Tibial nerve (tissue), 4 donors: Measurements from ENCODE around the gene WASHC4.

ENCODE experiments used
- EP300 ChIP-seq, 2 donors: sonication (generic); formaldehyde crosslinking; IDR thresholded peaks; one replicate each; pipeline ENCODE4 v1.6.1; 2017; ENCODE audit warnings: antibody characterized with exemption in 2 of 2, mild to moderate bottlenecking in 1 of 2
- POLR2A ChIP-seq, 2 donors: fragments of 450-650 bp; IDR thresholded peaks; one replicate each; pipeline ENCODE4 v1.6.1; 2017; ENCODE audit warnings: antibody characterized with exemption in 2 of 2, mild to moderate bottlenecking in 2 of 2, moderate library complexity in 2 of 2
- TF ChIP-seq, protein P1 (sequence below), 5 experiments: fragments of 200-600 bp in 3 of 5; fragments of 450-650 bp in 2 of 5; sonication (generic) in 3 of 5; IDR thresholded peaks; one replicate each; pipeline ENCODE4 v1.5.1; 2016 to 2019; ENCODE audit warnings: antibody characterized with exemption in 5 of 5, mild to moderate bottlenecking in 3 of 5, moderate library complexity in 2 of 5

DNA sequence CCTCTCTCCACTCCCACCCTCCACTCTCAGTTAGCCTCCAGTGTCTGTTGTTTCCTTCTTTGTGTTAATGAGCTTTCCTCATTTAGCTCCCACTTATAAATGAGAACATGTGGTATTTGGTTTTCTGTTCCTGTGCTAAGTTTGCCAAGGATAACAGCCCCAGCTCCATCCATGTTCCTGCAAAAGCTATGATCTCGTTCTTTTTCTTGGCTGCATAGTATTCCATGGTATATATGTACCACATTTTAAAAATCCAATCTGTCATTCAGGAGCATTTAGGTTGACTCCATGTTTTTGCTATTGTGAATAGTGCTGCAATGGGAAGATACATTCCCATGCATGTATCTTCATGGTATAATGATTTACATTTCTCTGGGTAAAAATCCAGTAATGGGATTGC, 2.8 kb upstream of the WASHC4 start:
- TF ChIP-seq, protein P1, sequence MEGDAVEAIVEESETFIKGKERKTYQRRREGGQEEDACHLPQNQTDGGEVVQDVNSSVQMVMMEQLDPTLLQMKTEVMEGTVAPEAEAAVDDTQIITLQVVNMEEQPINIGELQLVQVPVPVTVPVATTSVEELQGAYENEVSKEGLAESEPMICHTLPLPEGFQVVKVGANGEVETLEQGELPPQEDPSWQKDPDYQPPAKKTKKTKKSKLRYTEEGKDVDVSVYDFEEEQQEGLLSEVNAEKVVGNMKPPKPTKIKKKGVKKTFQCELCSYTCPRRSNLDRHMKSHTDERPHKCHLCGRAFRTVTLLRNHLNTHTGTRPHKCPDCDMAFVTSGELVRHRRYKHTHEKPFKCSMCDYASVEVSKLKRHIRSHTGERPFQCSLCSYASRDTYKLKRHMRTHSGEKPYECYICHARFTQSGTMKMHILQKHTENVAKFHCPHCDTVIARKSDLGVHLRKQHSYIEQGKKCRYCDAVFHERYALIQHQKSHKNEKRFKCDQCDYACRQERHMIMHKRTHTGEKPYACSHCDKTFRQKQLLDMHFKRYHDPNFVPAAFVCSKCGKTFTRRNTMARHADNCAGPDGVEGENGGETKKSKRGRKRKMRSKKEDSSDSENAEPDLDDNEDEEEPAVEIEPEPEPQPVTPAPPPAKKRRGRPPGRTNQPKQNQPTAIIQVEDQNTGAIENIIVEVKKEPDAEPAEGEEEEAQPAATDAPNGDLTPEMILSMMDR (IDR thresholded peaks at IDR 0.05), result no peak
- TF ChIP-seq POLR2A (IDR thresholded peaks at IDR 0.05), result no peak
- TF ChIP-seq EP300 (IDR thresholded peaks at IDR 0.05), result no peak
